ENCODE results near the gene PFDN2.

DNA sequence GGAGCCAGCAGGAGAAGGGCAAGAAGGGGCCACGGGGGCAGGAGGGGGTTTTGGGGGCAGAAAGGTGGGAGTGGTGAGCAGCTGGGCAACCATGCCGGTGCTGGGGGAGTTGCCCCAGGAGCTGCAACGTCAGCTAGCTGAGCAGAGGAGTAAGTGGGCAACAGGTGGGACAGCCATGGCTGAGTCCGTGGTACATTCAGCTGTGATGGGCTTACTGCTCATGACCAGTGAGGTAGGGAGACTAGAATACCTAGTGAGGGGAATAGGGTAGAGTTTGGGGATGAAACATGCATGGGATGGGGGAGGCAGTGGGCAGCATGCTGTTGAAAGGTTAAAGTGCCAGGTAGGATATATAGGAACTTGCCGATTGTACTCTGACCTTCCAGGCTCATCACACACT is 43.8 kb upstream of the PFDN2 start:
- no peak for TF ChIP-seq POLR2AphosphoS5 (IDR thresholded peaks at IDR 0.05; ENCODE audit: low read depth, low read length)
- TF ChIP-seq, protein P1, sequence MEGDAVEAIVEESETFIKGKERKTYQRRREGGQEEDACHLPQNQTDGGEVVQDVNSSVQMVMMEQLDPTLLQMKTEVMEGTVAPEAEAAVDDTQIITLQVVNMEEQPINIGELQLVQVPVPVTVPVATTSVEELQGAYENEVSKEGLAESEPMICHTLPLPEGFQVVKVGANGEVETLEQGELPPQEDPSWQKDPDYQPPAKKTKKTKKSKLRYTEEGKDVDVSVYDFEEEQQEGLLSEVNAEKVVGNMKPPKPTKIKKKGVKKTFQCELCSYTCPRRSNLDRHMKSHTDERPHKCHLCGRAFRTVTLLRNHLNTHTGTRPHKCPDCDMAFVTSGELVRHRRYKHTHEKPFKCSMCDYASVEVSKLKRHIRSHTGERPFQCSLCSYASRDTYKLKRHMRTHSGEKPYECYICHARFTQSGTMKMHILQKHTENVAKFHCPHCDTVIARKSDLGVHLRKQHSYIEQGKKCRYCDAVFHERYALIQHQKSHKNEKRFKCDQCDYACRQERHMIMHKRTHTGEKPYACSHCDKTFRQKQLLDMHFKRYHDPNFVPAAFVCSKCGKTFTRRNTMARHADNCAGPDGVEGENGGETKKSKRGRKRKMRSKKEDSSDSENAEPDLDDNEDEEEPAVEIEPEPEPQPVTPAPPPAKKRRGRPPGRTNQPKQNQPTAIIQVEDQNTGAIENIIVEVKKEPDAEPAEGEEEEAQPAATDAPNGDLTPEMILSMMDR (IDR thresholded peaks at IDR 0.05): no peak
- TF ChIP-seq, protein P2, sequence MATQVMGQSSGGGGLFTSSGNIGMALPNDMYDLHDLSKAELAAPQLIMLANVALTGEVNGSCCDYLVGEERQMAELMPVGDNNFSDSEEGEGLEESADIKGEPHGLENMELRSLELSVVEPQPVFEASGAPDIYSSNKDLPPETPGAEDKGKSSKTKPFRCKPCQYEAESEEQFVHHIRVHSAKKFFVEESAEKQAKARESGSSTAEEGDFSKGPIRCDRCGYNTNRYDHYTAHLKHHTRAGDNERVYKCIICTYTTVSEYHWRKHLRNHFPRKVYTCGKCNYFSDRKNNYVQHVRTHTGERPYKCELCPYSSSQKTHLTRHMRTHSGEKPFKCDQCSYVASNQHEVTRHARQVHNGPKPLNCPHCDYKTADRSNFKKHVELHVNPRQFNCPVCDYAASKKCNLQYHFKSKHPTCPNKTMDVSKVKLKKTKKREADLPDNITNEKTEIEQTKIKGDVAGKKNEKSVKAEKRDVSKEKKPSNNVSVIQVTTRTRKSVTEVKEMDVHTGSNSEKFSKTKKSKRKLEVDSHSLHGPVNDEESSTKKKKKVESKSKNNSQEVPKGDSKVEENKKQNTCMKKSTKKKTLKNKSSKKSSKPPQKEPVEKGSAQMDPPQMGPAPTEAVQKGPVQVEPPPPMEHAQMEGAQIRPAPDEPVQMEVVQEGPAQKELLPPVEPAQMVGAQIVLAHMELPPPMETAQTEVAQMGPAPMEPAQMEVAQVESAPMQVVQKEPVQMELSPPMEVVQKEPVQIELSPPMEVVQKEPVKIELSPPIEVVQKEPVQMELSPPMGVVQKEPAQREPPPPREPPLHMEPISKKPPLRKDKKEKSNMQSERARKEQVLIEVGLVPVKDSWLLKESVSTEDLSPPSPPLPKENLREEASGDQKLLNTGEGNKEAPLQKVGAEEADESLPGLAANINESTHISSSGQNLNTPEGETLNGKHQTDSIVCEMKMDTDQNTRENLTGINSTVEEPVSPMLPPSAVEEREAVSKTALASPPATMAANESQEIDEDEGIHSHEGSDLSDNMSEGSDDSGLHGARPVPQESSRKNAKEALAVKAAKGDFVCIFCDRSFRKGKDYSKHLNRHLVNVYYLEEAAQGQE (IDR thresholded peaks at IDR 0.05; ENCODE audit: insufficient read depth in 1 of 2, low read depth in 2 of 2, low read length in 1 of 2): no peak
- TF ChIP-seq SIN3A (IDR thresholded peaks at IDR 0.05; ENCODE audit: borderline replicate concordance, insufficient read depth, low read depth, low read length): no peak
